ENCODE data around the gene TPGS2. TPM values are rescaled to one million over a fixed set of nuclear protein-coding genes. Genes with fewer than 3 reads are reported as not detected.
A peak's percentile ranks its signal among the peaks of the same experiment; 100 is the strongest.
"Not testable (repeated sequence)": the region's sequence is repeated elsewhere in the genome, so short reads cannot be mapped to it uniquely, and the experiment has no call there.

TPGS2 gene
- total and polyA plus RNA-seq, 5 donors from 2014 or later = 45.6 to 107 (median 72.4) TPM

DNA sequence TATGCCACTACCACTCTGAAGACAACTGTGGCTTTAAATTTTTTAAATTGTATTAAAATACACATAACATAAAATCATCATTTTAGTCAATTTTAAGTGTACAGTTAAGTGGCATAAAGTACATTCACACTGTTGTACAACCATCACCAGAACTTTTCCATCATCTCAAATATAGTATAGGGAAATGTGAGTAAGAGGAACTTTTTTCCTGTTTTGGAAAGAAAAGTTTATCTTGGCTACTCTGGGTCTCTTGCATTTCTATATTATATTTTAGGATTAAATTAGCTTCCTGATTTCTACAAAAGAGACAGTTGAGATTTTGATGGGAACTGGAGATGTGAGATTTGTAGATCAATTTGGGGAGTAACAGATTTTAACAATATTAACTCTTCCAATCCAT is 3.3 kb downstream of the TPGS2 start:
- H3K9me3 Mint-ChIP-seq = peaks cover 0 to 2% (median 0%) of the 10 kb centered on the region in 7 donors
- Histone ChIP-seq H3K9me3 (ENCODE audit: control insufficient read depth in 2 of 2, low read length in 2 of 2) (no peaks in the 10 kb centered on the region), H3K27me3 (ENCODE audit: control insufficient read depth, insufficient read depth, low read length) (no peaks in the 10 kb centered on the region), H3K4me3 (ENCODE audit: low read depth, low read length) (no peak overlapping the region), H3K27ac (ENCODE audit: insufficient read depth, low read length, poor library complexity, severe bottlenecking) (no peak overlapping the region), H3K4me1 (ENCODE audit: control insufficient read depth, insufficient read depth, low read length, poor library complexity, severe bottlenecking) (peaks cover 25% of the 10 kb centered on the region), H3K36me3 (ENCODE audit: control insufficient read depth, insufficient read depth, low read length) (peaks cover 3% of the 10 kb centered on the region)
- no peak for DNase-seq
- peaks cover 23 to 50% (median 38%) of the 10 kb centered on the region in 4 donors for H3K4me1 Mint-ChIP-seq
- H3K27ac Mint-ChIP-seq = no peak overlapping the region
- no peaks in the 10 kb centered on the region for H3K27me3 Mint-ChIP-seq
- H3K36me3 Mint-ChIP-seq = peaks cover 12% of the 10 kb centered on the region
- H3K4me3 Mint-ChIP-seq = no peak overlapping the region
- no peak for ATAC-seq (ENCODE audit: low read depth in 2 of 2)

- no peaks in the 10 kb centered on the region for H3K9me3 ChIP-seq (ENCODE audit: control insufficient read depth in 2 of 2, low read length in 2 of 2)
- Mint-ChIP-seq H3K27me3 (no peaks in the 10 kb centered on the region), H3K36me3 (peaks cover 20% of the 10 kb centered on the region), H3K4me3 (no peak overlapping the region), H3K9me3 (no peaks in the 10 kb centered on the region), H3K27ac (no peak overlapping the region), H3K4me1 (peaks cover 12 to 26% (median 20%) of the 10 kb centered on the region in 4 donors)
- no peak overlapping the region for H3K4me3 ChIP-seq (ENCODE audit: low read depth, low read length)
- DNase-seq (no peak), ATAC-seq (ENCODE audit: low read depth in 2 of 2) (no peak)
- H3K36me3 ChIP-seq (ENCODE audit: control insufficient read depth, insufficient read depth, low read length) = peaks cover 25% of the 10 kb centered on the region
- no peaks in the 10 kb centered on the region for H3K4me1 ChIP-seq (ENCODE audit: control insufficient read depth, insufficient read depth, low read length, poor library complexity, severe bottlenecking)
- no peak overlapping the region for H3K27ac ChIP-seq (ENCODE audit: insufficient read depth, low read length, poor library complexity, severe bottlenecking)
- no peaks in the 10 kb centered on the region for H3K27me3 ChIP-seq (ENCODE audit: control insufficient read depth, insufficient read depth, low read length)
Observed at GRCh38 chr18:36821681-36822080, 7.1 kb downstream of the TPGS2 start.

DNA sequence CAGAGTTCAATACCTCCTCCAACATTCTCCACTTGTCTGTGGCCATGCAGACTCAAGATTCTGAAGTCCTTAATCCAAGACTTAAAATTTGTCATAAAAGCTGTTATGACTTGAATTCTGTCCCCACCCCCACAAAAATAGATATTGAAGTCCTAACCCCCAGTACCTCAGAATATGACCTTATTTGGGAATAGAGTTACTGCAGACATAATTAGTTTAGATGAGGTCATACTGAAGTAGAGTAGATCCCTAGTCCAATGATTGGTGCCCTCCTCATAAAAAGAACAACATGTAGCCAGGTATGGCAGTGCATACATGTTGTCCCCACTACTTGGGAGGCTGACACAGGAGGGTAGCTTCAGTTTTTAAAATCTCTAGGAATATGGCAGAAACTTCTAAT is 9.2 kb downstream of the TPGS2 start:
- Mint-ChIP-seq H3K36me3 (peaks cover 29% of the 10 kb centered on the region), H3K4me3 (no peak overlapping the region), H3K27me3 (no peaks in the 10 kb centered on the region), H3K27ac (peak overlapping the region in 1 of 3 donors; percentile 11), H3K9me3 (no peaks in the 10 kb centered on the region), H3K4me1 (peaks cover 11 to 22% (median 17%) of the 10 kb centered on the region in 4 donors)
- Histone ChIP-seq H3K27me3 (ENCODE audit: control insufficient read depth, insufficient read depth, low read length) (no peaks in the 10 kb centered on the region), H3K9me3 (ENCODE audit: control insufficient read depth in 2 of 2, low read length in 2 of 2) (no peaks in the 10 kb centered on the region), H3K4me1 (ENCODE audit: control insufficient read depth, insufficient read depth, low read length, poor library complexity, severe bottlenecking) (no peaks in the 10 kb centered on the region), H3K4me3 (ENCODE audit: low read depth, low read length) (no peak overlapping the region), H3K36me3 (ENCODE audit: control insufficient read depth, insufficient read depth, low read length) (peaks cover 36% of the 10 kb centered on the region), H3K27ac (ENCODE audit: insufficient read depth, low read length, poor library complexity, severe bottlenecking) (no peak overlapping the region)
- ATAC-seq (ENCODE audit: low read depth in 2 of 2) (no peak), DNase-seq (no peak)

DNA sequence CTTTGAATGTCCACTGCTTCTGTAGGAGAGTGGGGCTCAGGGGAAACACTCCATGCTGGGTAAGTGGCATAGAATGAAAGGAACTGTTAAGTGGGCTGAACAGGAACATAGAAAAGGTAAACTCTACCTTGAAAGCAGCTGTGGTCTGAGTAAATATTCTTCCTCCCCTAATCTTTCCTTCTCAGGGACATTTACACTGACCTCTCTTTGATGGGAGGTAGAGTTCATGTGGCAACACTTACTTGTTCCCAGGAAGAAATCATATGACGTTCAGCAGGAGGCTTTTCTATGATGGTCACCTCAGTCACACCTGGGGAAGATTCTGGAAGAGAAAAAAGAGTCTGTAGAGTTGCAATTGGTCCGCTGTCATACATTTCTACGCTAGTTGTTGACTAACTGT is 10.2 kb downstream of the TPGS2 start:
- DNase-seq = no peak
- Histone ChIP-seq H3K9me3 (ENCODE audit: control insufficient read depth in 2 of 2, low read length in 2 of 2) (no peaks in the 10 kb centered on the region), H3K27ac (ENCODE audit: insufficient read depth, low read length, poor library complexity, severe bottlenecking) (no peak overlapping the region), H3K4me1 (ENCODE audit: control insufficient read depth, insufficient read depth, low read length, poor library complexity, severe bottlenecking) (no peaks in the 10 kb centered on the region), H3K4me3 (ENCODE audit: low read depth, low read length) (no peak overlapping the region), H3K27me3 (ENCODE audit: control insufficient read depth, insufficient read depth, low read length) (no peaks in the 10 kb centered on the region), H3K36me3 (ENCODE audit: control insufficient read depth, insufficient read depth, low read length) (peaks cover 41% of the 10 kb centered on the region)
- H3K27me3 Mint-ChIP-seq = no peaks in the 10 kb centered on the region
- no peak overlapping the region for H3K4me3 Mint-ChIP-seq
- no peak for ATAC-seq (ENCODE audit: low read depth in 2 of 2)
- H3K27ac Mint-ChIP-seq = no peak overlapping the region
- H3K4me1 Mint-ChIP-seq = peaks cover 6 to 23% (median 16%) of the 10 kb centered on the region in 4 donors
- peaks cover 27% of the 10 kb centered on the region for H3K36me3 Mint-ChIP-seq
- H3K9me3 Mint-ChIP-seq = no peaks in the 10 kb centered on the region

DNA sequence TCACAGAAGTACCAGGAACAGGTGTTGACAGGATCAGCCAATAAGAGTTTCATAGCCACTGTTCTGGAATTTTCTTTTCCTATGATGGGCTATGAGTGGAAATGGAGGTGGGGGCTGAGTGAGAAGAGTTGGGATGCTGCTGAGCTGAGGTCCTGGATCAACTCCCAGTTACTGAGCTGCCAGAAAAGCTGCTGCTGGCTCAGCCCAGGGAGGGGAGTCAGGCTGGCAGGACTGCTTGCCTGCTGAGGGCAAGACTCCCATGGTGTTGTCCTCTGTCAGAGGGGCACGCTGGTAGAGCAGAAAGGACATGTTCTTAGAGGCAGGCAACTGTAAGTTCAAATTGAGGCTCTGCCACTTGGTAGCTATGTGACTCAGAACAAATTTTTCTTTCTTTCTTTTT is 11.8 kb downstream of the TPGS2 start:
- no peak for DNase-seq
- Mint-ChIP-seq H3K36me3 (peaks cover 31% of the 10 kb centered on the region), H3K4me3 (no peak overlapping the region), H3K27ac (peak overlapping the region in 2 of 3 donors; percentile 48 to 72), H3K4me1 (peaks cover 13 to 31% (median 21%) of the 10 kb centered on the region in 4 donors), H3K9me3 (no peaks in the 10 kb centered on the region), H3K27me3 (no peaks in the 10 kb centered on the region)
- peaks cover 50% of the 10 kb centered on the region for H3K36me3 ChIP-seq (ENCODE audit: control insufficient read depth, insufficient read depth, low read length)
- H3K4me3 ChIP-seq (ENCODE audit: low read depth, low read length) = no peak overlapping the region
- no peak for ATAC-seq (ENCODE audit: low read depth in 2 of 2)
- no peak overlapping the region for H3K27ac ChIP-seq (ENCODE audit: insufficient read depth, low read length, poor library complexity, severe bottlenecking)
- no peaks in the 10 kb centered on the region for H3K9me3 ChIP-seq (ENCODE audit: control insufficient read depth in 2 of 2, low read length in 2 of 2)
- no peaks in the 10 kb centered on the region for H3K4me1 ChIP-seq (ENCODE audit: control insufficient read depth, insufficient read depth, low read length, poor library complexity, severe bottlenecking)
- no peaks in the 10 kb centered on the region for H3K27me3 ChIP-seq (ENCODE audit: control insufficient read depth, insufficient read depth, low read length)

DNA sequence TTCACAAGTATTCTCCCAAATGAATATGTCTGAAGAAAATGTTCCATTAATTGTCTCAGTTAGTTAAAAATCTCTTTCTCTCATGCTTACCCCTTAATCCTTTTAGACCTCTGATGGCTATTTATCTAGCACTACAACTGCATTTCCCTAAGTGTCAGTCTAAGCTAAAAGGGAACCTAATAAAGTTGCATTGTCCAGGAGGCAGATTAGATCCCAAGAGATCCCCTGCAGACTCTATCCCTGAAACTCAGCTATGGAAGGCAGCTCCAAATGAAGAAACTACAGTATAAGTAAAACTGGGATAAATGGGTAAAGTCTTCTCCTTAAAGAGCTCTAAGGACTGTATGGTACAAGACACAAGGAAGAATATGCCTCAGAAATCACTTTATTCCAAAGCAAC is 12.7 kb downstream of the TPGS2 start:
- ATAC-seq (ENCODE audit: low read depth in 2 of 2); H3K4me3 ChIP-seq (ENCODE audit: low read depth, low read length); H3K4me1 ChIP-seq (ENCODE audit: control insufficient read depth, insufficient read depth, low read length, poor library complexity, severe bottlenecking); H3K9me3 Mint-ChIP-seq; H3K9me3 ChIP-seq (ENCODE audit: control insufficient read depth in 2 of 2, low read length in 2 of 2); H3K27me3 ChIP-seq (ENCODE audit: control insufficient read depth, insufficient read depth, low read length); H3K4me3 Mint-ChIP-seq; H3K27me3 Mint-ChIP-seq; H3K27ac ChIP-seq (ENCODE audit: insufficient read depth, low read length, poor library complexity, severe bottlenecking); DNase-seq: not testable (repeated sequence)
- Mint-ChIP-seq H3K36me3 (peaks cover 26% of the 10 kb centered on the region), H3K27ac (peak overlapping the region in 2 of 3 donors; percentile 4 to 69), H3K4me1 (peaks cover 7 to 27% (median 21%) of the 10 kb centered on the region in 4 donors)
- peaks cover 53% of the 10 kb centered on the region for H3K36me3 ChIP-seq (ENCODE audit: control insufficient read depth, insufficient read depth, low read length)

DNA sequence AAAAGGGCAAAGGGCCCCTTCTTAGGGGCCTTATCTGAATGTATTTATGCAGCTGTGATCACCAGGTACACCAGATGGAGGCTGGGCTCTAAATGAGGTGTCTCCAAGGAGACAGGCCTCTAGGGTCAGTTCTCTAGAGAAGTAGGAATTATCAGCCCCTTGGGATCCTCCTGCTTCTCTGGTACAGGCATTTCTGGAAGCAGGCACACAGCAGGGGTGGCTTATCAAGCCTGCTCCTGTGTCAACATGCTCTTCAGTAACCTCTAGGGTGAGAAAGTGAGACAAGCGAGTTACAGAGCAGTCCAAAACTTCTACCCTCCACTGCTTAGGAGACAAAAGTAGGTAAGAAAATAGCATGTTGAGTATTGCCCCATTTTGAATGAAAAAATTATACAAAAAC is 13.8 kb downstream of the TPGS2 start:
- H3K4me1 Mint-ChIP-seq = peaks cover 7 to 26% (median 19%) of the 10 kb centered on the region in 4 donors
- Histone ChIP-seq H3K27ac (ENCODE audit: insufficient read depth, low read length, poor library complexity, severe bottlenecking) (no peak overlapping the region), H3K9me3 (ENCODE audit: control insufficient read depth in 2 of 2, low read length in 2 of 2) (no peaks in the 10 kb centered on the region), H3K36me3 (ENCODE audit: control insufficient read depth, insufficient read depth, low read length) (peaks cover 52% of the 10 kb centered on the region), H3K4me1 (ENCODE audit: control insufficient read depth, insufficient read depth, low read length, poor library complexity, severe bottlenecking) (no peaks in the 10 kb centered on the region), H3K4me3 (ENCODE audit: low read depth, low read length) (no peak overlapping the region), H3K27me3 (ENCODE audit: control insufficient read depth, insufficient read depth, low read length) (no peaks in the 10 kb centered on the region)
- no peaks in the 10 kb centered on the region for H3K27me3 Mint-ChIP-seq
- DNase-seq (no peak), ATAC-seq (ENCODE audit: low read depth in 2 of 2) (no peak)
- H3K36me3 Mint-ChIP-seq = peaks cover 26% of the 10 kb centered on the region
- H3K4me3 Mint-ChIP-seq = no peak overlapping the region
- H3K9me3 Mint-ChIP-seq = no peaks in the 10 kb centered on the region
- peak overlapping the region in 2 of 3 donors; percentile 62 to 65 for H3K27ac Mint-ChIP-seq

DNA sequence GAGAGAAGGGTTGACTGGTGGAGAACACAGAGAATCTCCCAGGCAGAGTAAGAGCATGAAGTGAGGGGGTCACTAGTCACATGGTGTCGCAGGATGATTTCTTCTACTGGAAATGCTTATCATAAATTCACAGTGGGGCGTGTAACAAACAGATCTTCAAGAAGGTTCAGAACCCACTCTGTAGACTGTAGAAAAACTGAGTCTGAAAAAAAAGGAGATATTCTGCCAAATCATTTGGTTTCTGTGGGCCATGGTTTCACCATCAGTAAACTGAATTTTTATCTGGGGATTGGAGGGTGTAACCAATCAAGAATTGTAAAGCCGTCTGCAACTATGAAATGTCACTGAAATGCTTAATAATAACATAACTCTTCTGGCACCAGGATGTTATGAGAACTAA is 15.0 kb downstream of the TPGS2 start:
- peaks cover 13 to 27% (median 22%) of the 10 kb centered on the region in 4 donors for H3K4me1 Mint-ChIP-seq
- Histone ChIP-seq H3K4me3 (ENCODE audit: low read depth, low read length) (no peak overlapping the region), H3K36me3 (ENCODE audit: control insufficient read depth, insufficient read depth, low read length) (peaks cover 52% of the 10 kb centered on the region), H3K9me3 (ENCODE audit: control insufficient read depth in 2 of 2, low read length in 2 of 2) (no peaks in the 10 kb centered on the region), H3K27ac (ENCODE audit: insufficient read depth, low read length, poor library complexity, severe bottlenecking) (no peak overlapping the region), H3K4me1 (ENCODE audit: control insufficient read depth, insufficient read depth, low read length, poor library complexity, severe bottlenecking) (no peaks in the 10 kb centered on the region), H3K27me3 (ENCODE audit: control insufficient read depth, insufficient read depth, low read length) (no peaks in the 10 kb centered on the region)
- H3K9me3 Mint-ChIP-seq = no peaks in the 10 kb centered on the region
- H3K4me3 Mint-ChIP-seq = no peak overlapping the region
- ATAC-seq (ENCODE audit: low read depth in 2 of 2) (no peak), DNase-seq (no peak)
- peak overlapping the region in 2 of 3 donors; percentile 48 to 62 for H3K27ac Mint-ChIP-seq
- H3K36me3 Mint-ChIP-seq = peaks cover 26% of the 10 kb centered on the region
- H3K27me3 Mint-ChIP-seq = no peaks in the 10 kb centered on the region
